GM23338 (cell line): Measurements from ENCODE around the gene CD79A. TPM values are rescaled to one million over a fixed set of nuclear protein-coding genes. Genes with fewer than 3 reads are reported as not detected.

ENCODE experiments used
- ATAC-seq: fragments of 200-7000 bp; cut with Tn5 transposase; 3 replicates; pipeline ENCODE4 v1.9.1; 2020
- DNase-seq: peaks from one replicate; pipeline ENCODE4 v3.0.0-alpha.2; 2015; ENCODE audit warnings: low spot score
- H2AFZ ChIP-seq: fragments of 200-600 bp; sonication (generic); 2 replicates; pipeline ENCODE4 v1.8.0; 2016; ENCODE audit warnings: antibody characterized with exemption, mild to moderate bottlenecking, moderate library complexity
- H3F3A ChIP-seq: fragments of 200-600 bp; sonication (generic); replicated peaks from 2 replicates; pipeline ENCODE4 v1.8.0; 2017; ENCODE audit warnings: antibody characterized with exemption, mixed run types, low read depth
- H3K27ac ChIP-seq: fragments of 200-600 bp; sonication (generic); 2 replicates; pipeline ENCODE4 v1.6.1; 2016; ENCODE audit warnings: low read depth
- H3K27me3 ChIP-seq: fragments of 200-600 bp; sonication (generic); 2 replicates; pipeline ENCODE4 v1.8.0; 2016; ENCODE audit warnings: mild to moderate bottlenecking, mixed run types, moderate library complexity; ENCODE audit not compliant: insufficient read depth
- H3K36me3 ChIP-seq: fragments of 200-600 bp; sonication (generic); 2 replicates; pipeline ENCODE4 v1.8.0; 2016; ENCODE audit warnings: mild to moderate bottlenecking; ENCODE audit not compliant: insufficient read depth
- H3K4me1 ChIP-seq: fragments of 200-600 bp; sonication (generic); 2 replicates; pipeline ENCODE4 v1.8.0; 2016; ENCODE audit warnings: mild to moderate bottlenecking, moderate library complexity; ENCODE audit not compliant: insufficient read depth
- H3K4me2 ChIP-seq: fragments of 200-600 bp; sonication (generic); 2 replicates; pipeline ENCODE4 v1.7.1; 2017; ENCODE audit warnings: mixed run types
- H3K4me3 ChIP-seq: fragments of 200-600 bp; sonication (generic); 2 replicates; pipeline ENCODE4 v1.6.1; 2016; ENCODE audit warnings: mixed run types
- H3K79me2 ChIP-seq: fragments of 200-600 bp; sonication (generic); replicated peaks from 2 replicates; pipeline ENCODE4 v1.8.0; 2017; ENCODE audit warnings: mild to moderate bottlenecking; ENCODE audit not compliant: insufficient read depth
- H3K9me2 ChIP-seq: fragments of 200-600 bp; sonication (generic); 2 replicates; pipeline ENCODE4 v1.8.0; 2017; ENCODE audit not compliant: insufficient read depth
- H4K20me1 ChIP-seq: fragments of 200-600 bp; sonication (generic); replicated peaks from 2 replicates; pipeline ENCODE4 v1.8.0; 2017; ENCODE audit warnings: mild to moderate bottlenecking; ENCODE audit not compliant: insufficient read depth
- H3K27ac Mint-ChIP-seq: 2 replicates; pipeline ENCODE4 v1.8.0; 2020; ENCODE audit warnings: inconsistent platforms, mild to moderate bottlenecking, moderate library complexity, mixed read lengths
- H3K27me3 Mint-ChIP-seq: 3 replicates; pipeline ENCODE4 v1.8.0; 2022; ENCODE audit warnings: low read depth, mild to moderate bottlenecking, moderate library complexity, mixed read lengths, inconsistent platforms; ENCODE audit not compliant: insufficient read depth, poor library complexity
- H3K36me3 Mint-ChIP-seq: 3 replicates; pipeline ENCODE4 v1.8.0; 2021; ENCODE audit warnings: low read depth, mild to moderate bottlenecking, inconsistent platforms, moderate library complexity, mixed read lengths
- H3K4me1 Mint-ChIP-seq: 3 replicates; pipeline ENCODE4 v1.8.0; 2020; ENCODE audit warnings: mild to moderate bottlenecking, inconsistent platforms, mixed read lengths
- H3K4me3 Mint-ChIP-seq: 3 replicates; pipeline ENCODE4 v1.8.0; 2021; ENCODE audit warnings: moderate library complexity, mild to moderate bottlenecking, inconsistent platforms, mixed read lengths
- H3K9me3 Mint-ChIP-seq: 3 replicates; pipeline ENCODE4 v1.8.0; 2020; ENCODE audit warnings: moderate library complexity, mild to moderate bottlenecking, inconsistent platforms, mixed read lengths
- EZH2 ChIP-seq: fragments of 200-600 bp; sonication (generic); IDR thresholded peaks from one replicate; pipeline ENCODE4 v1.8.0; 2017; ENCODE audit warnings: antibody characterized with exemption, mild to moderate bottlenecking, low read depth; ENCODE audit not compliant: unreplicated experiment
- JUNB ChIP-seq: IDR thresholded peaks from one replicate; pipeline ENCODE4 v1.6.1; 2016; ENCODE audit warnings: antibody characterized with exemption; ENCODE audit not compliant: unreplicated experiment
- NANOG ChIP-seq: IDR thresholded peaks from 2 replicates; pipeline ENCODE4 v1.6.1; 2016; ENCODE audit warnings: antibody characterized with exemption, borderline replicate concordance
- POLR2AphosphoS5 ChIP-seq: IDR thresholded peaks from 2 replicates; pipeline ENCODE4 v1.6.1; 2016; ENCODE audit warnings: antibody characterized with exemption, low read depth
- STAT1 ChIP-seq: IDR thresholded peaks from one replicate; pipeline ENCODE4 v1.6.1; 2016; ENCODE audit warnings: antibody characterized with exemption; ENCODE audit not compliant: unreplicated experiment
- ZNF331 ChIP-seq: fragments of 250-450 bp; sonication (Bioruptor Pico); IDR thresholded peaks from 2 replicates; pipeline ENCODE4 v1.5.0; 2020; ENCODE audit warnings: low read depth, mild to moderate bottlenecking, moderate library complexity
- ZNF462 ChIP-seq: fragments of 250-450 bp; sonication (Bioruptor Pico); IDR thresholded peaks from 2 replicates; pipeline ENCODE4 v1.5.0; 2020; ENCODE audit warnings: mild to moderate bottlenecking, moderate library complexity
- polyA plus RNA-seq: library from polyadenylated mRNA; unstranded; fragments of >200 nt; fragmentation: Nextera tagmentation; extraction: Ambion mirVana; gene quantifications from 2 replicates; pipeline ENCODE4 v1.2.1, GENCODE V29; 2016
- total RNA-seq: library from RNA; depleted of rRNA; stranded (reverse); fragments of >200 nt; shearing (Covaris generic); gene quantifications from 2 replicates; pipeline ENCODE4 v1.2.3, GENCODE V29; 2014

Gene CD79A
- total and polyA plus RNA-seq, 2 experiments from 2014 or later, result 0.27 TPM; not detected in 1

DNA sequence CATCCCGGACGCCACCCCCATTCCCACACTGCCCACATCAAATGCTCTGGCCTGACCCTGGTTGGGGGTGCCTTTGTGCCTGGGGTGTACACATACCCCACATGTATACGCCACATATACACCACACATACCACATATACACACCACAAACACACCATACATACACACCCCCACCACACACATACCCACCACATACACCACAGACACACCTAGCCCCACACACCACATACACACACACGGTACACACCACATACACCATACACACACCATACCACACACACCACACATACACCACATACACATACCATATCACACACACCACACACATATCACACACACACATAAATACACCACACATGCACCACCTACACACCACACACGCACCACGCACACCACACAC lies 41.0 kb downstream of the CD79A start:
- no peaks in the 10 kb centered on the region for H3K79me2 ChIP-seq
- H3K4me1 Mint-ChIP-seq, result peaks cover 9% of the 10 kb centered on the region
- H3K27me3 ChIP-seq, result peaks cover 100% of the 10 kb centered on the region
- no peak for DNase-seq
- H3K4me3 Mint-ChIP-seq, result no peak overlapping the region
- H3F3A ChIP-seq, result peaks cover 12% of the 10 kb centered on the region
- H3K36me3 ChIP-seq, result no peaks in the 10 kb centered on the region
- peaks cover 19% of the 10 kb centered on the region for H3K27me3 Mint-ChIP-seq
- TF ChIP-seq ZNF462, result no peak
- TF ChIP-seq STAT1, result no peak
- no peak for TF ChIP-seq POLR2AphosphoS5
- no peak for TF ChIP-seq EZH2
- TF ChIP-seq NANOG, result no peak
- no peak for TF ChIP-seq ZNF331 (CRISPR knock-in tag)
- TF ChIP-seq JUNB, result no peak
- no peak overlapping the region for H2AFZ ChIP-seq
- H4K20me1 ChIP-seq, result peaks cover 3% of the 10 kb centered on the region; the same call in 1 of the 2 replicates
- no peak for ATAC-seq
- no peak overlapping the region for H3K27ac ChIP-seq
- H3K36me3 Mint-ChIP-seq, result no peaks in the 10 kb centered on the region; the same call in 2 of the 3 replicates
- no peak overlapping the region for H3K4me2 ChIP-seq
- H3K9me2 ChIP-seq, result no peaks in the 10 kb centered on the region
- H3K4me3 ChIP-seq, result no peak overlapping the region
- H3K27ac Mint-ChIP-seq, result no peak overlapping the region
- H3K9me3 Mint-ChIP-seq, result 0 out of 3 replicates have a peak, but pooled peaks cover under 1% of the 10 kb centered on the region
- peaks cover 9% of the 10 kb centered on the region; the same call in 1 of the 2 replicates for H3K4me1 ChIP-seq
